Gastroesophageal sphincter (tissue), 4 donors: ENCODE measurements around the gene C20orf96. TPM values are rescaled to one million over a fixed set of nuclear protein-coding genes. Genes with fewer than 3 reads are reported as not detected.
A peak's percentile ranks its signal among the peaks of the same experiment; 100 is the strongest.

Experiments used
- ATAC-seq: fragments of 150-250 bp; one replicate; pipeline ENCODE4 v1.9.1; 2016; ENCODE audit warnings: mild to moderate bottlenecking, moderate library complexity
- H3K27ac ChIP-seq, 4 donors: fragments of 200-600 bp; sonication (generic) in 3 of 4; 1 replicate in 3 of 4; 2 replicates in 1 of 4; pipeline ENCODE4 v1.5.1; 2016 to 2019
- H3K27me3 ChIP-seq: fragments of 200-600 bp; sonication (generic); one replicate; pipeline ENCODE4 v1.5.1; 2019
- H3K36me3 ChIP-seq, 2 donors: fragments of 200-600 bp; sonication (generic); one replicate each; pipeline ENCODE4 v1.5.1; 2019; ENCODE audit warnings: control low read depth in 1 of 2
- H3K4me1 ChIP-seq, 3 donors: fragments of 200-600 bp; sonication (generic); 1 replicate in 2 of 3; 2 replicates in 1 of 3; pipeline ENCODE4 v1.5.1; 2016 to 2019; ENCODE audit warnings: control low read depth in 2 of 3
- H3K4me3 ChIP-seq, 2 donors: fragments of 200-600 bp; sonication (generic); one replicate each; pipeline ENCODE4 v1.5.1; 2019; ENCODE audit warnings: mild to moderate bottlenecking in 1 of 2, moderate library complexity in 1 of 2
- H3K9me3 ChIP-seq, 3 donors: fragments of 200-600 bp; sonication (generic); one replicate each; pipeline ENCODE4 v1.5.1; 2017 to 2019; ENCODE audit warnings: control low read depth in 2 of 3
- EP300 ChIP-seq: sonication (generic); formaldehyde crosslinking; IDR thresholded peaks from one replicate; pipeline ENCODE4 v1.6.1; 2017; ENCODE audit warnings: antibody characterized with exemption, mild to moderate bottlenecking
- POLR2A ChIP-seq, 2 donors: fragments of 450-650 bp; IDR thresholded peaks; one replicate each; pipeline ENCODE4 v1.6.1; 2017; ENCODE audit warnings: antibody characterized with exemption in 2 of 2, mild to moderate bottlenecking in 2 of 2, moderate library complexity in 1 of 2
- POLR2AphosphoS5 ChIP-seq: sonication (generic); formaldehyde crosslinking; IDR thresholded peaks from one replicate; pipeline ENCODE4 v1.6.1; 2017; ENCODE audit warnings: antibody characterized with exemption
- WGBS, 2 donors: methylation state at CpG; one replicate each; pipeline ENCODE4 v1.1.5; 2018; ENCODE audit warnings: low coverage in 1 of 2; 5-methylcytosine and 5-hydroxymethylcytosine counted together
- total RNA-seq, 4 donors: library from RNA; depleted of rRNA; stranded (reverse); fragments of >200 nt; gene quantifications; one replicate each; pipeline ENCODE4 v1.1.0, GENCODE V29; 2016
- TF ChIP-seq, protein P1 (sequence below), 4 experiments: fragments of 200-600 bp in 2 of 4; fragments of 450-650 bp in 2 of 4; sonication (generic) in 1 of 4; IDR thresholded peaks; one replicate each; pipeline ENCODE4 v1.5.1; 2017 to 2019; ENCODE audit warnings: antibody characterized with exemption in 4 of 4, mild to moderate bottlenecking in 2 of 4, moderate library complexity in 2 of 4

Gene C20orf96
- total RNA-seq, 4 donors from 2014 or later: 0.67 to 3.1 (median 1.3) TPM

DNA sequence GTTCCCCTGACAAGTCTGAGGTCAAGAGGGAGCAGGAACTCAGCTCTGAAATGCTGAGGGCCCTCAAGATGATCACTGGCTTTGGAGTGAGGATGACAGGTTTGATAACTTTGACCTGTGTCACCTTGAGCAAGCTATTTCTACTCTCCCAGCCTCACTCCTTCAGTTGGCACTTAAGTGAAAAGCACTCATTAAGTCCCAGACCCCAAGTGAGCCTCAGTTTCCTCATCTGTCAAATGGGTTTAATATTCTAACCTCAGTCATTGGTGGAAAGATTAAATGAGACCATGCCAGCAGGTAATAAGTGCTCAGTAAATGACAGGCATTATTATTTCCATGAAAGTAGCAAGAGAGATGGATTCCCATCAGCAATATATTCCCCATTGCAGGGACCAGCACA lies 19.0 kb downstream of the C20orf96 start:
- H3K9me3 ChIP-seq: no peaks in the 10 kb centered on the region
- TF ChIP-seq, protein P1, sequence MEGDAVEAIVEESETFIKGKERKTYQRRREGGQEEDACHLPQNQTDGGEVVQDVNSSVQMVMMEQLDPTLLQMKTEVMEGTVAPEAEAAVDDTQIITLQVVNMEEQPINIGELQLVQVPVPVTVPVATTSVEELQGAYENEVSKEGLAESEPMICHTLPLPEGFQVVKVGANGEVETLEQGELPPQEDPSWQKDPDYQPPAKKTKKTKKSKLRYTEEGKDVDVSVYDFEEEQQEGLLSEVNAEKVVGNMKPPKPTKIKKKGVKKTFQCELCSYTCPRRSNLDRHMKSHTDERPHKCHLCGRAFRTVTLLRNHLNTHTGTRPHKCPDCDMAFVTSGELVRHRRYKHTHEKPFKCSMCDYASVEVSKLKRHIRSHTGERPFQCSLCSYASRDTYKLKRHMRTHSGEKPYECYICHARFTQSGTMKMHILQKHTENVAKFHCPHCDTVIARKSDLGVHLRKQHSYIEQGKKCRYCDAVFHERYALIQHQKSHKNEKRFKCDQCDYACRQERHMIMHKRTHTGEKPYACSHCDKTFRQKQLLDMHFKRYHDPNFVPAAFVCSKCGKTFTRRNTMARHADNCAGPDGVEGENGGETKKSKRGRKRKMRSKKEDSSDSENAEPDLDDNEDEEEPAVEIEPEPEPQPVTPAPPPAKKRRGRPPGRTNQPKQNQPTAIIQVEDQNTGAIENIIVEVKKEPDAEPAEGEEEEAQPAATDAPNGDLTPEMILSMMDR (IDR thresholded peaks at IDR 0.05): no peak
- no peak for TF ChIP-seq POLR2A (IDR thresholded peaks at IDR 0.05)
- no peaks in the 10 kb centered on the region for H3K27me3 ChIP-seq
- peaks cover 0 to 8% (median 0%) of the 10 kb centered on the region in 3 donors for H3K4me1 ChIP-seq
- H3K4me3 ChIP-seq: no peak overlapping the region
- peaks cover 0 to 19% of the 10 kb centered on the region in 2 donors for H3K36me3 ChIP-seq
- no peak overlapping the region for H3K27ac ChIP-seq
- no peak for ATAC-seq

GRCh38 chr20:271069-271468 lies 19.5 kb downstream of the C20orf96 start:
- TF ChIP-seq POLR2A (IDR thresholded peaks at IDR 0.05) (no peak), EP300 (no peak), POLR2AphosphoS5 (no peak)
- TF ChIP-seq, protein P1 (IDR thresholded peaks at IDR 0.05): no peak
- 92% methylated on average over 3 of the region's 4 CpGs; no CpG with 5 or more reads in 1 of the 2 donors for WGBS, 2 donors

GRCh38 chr20:270517-270916 lies 20.0 kb downstream of the C20orf96 start:
- no peak for ATAC-seq
- no peak overlapping the region for H3K4me3 ChIP-seq
- peaks cover 0 to 9% of the 10 kb centered on the region in 2 donors for H3K36me3 ChIP-seq
- 90% methylated on average over 2 of the region's 5 CpGs; no CpG with 5 or more reads in 1 of the 2 donors for WGBS, 2 donors
- H3K27me3 ChIP-seq: no peaks in the 10 kb centered on the region
- H3K9me3 ChIP-seq: no peaks in the 10 kb centered on the region
- H3K27ac ChIP-seq: no peak overlapping the region
- TF ChIP-seq, protein P1 (IDR thresholded peaks at IDR 0.05): no peak
- TF ChIP-seq POLR2AphosphoS5 (no peak), POLR2A (IDR thresholded peaks at IDR 0.05) (no peak), EP300 (no peak)
- H3K4me1 ChIP-seq: peaks cover 0 to 15% (median 0%) of the 10 kb centered on the region in 3 donors

More at GRCh38 chr20:271069-271468, 19.5 kb downstream of the C20orf96 start:
- ATAC-seq: no peak
- no peaks in the 10 kb centered on the region for H3K27me3 ChIP-seq
- H3K36me3 ChIP-seq: peaks cover 0 to 14% of the 10 kb centered on the region in 2 donors
- peaks cover 0 to 12% (median 0%) of the 10 kb centered on the region in 3 donors for H3K4me1 ChIP-seq
- no peaks in the 10 kb centered on the region for H3K9me3 ChIP-seq
- no peak overlapping the region for H3K27ac ChIP-seq
- no peak overlapping the region for H3K4me3 ChIP-seq

DNA sequence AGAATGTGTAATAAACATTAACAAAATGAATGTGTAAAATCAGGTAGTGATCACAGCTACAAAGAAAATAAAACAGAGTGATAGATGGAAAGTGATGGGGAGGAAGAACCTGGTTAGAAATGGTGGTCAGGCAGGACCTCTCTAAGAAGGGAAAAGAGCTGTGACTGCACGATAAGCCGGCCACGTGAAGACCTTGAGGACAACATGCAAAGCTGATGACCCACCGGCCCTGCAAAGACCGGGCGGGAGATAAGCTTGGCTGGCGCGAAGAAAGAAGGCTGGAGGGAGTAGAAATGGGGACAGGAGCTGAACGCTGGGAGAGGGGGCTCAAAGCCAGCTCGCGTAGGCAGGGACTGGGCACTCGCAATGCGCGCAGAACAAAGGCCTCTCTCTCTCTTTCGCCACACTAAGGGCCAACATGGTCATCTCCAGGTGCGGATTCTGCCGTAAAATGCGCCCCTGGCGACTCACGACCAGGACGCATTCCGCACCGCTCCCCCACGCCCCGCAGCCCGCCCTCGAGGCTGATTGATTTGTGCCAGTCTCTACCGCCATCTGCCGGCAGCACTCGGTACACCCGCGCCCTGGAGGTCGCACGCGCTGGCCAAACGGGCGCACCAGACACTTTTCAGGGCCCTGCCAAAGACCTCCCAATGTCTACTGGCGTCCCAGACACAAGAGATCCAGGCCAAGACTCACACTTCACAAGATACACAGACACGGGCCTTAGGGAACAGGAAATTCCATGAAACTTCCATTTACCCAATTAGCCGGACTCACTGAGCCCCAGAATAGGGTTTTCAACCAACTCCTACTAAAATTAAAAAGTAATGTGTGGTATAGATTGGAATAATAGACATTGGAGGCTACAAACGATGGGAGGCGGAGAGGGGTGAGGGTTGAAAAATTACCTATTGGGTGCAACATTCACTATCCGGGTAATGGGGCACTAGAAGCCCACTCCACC lies 23.7 kb downstream of the C20orf96 start:
- WGBS, 2 donors: 12 to 14% methylated on average over 21 to 22 of the region's 43 CpGs
- Histone ChIP-seq H3K4me1 (peaks cover 0 to 15% (median 0%) of the 10 kb centered on the region in 3 donors), H3K27me3 (peaks cover 10% of the 10 kb centered on the region), H3K4me3 (peak overlapping the region; percentile 38 to 56), H3K36me3 (no peaks in the 10 kb centered on the region), H3K27ac (peak overlapping the region in 1 of 4 donors; percentile 43), H3K9me3 (no peaks in the 10 kb centered on the region)
- ATAC-seq: peak; percentile 88
- no peak for TF ChIP-seq POLR2A (IDR thresholded peaks at IDR 0.05)
- TF ChIP-seq, protein P1 (IDR thresholded peaks at IDR 0.05): peak; percentile 92 to 98 (median 96)

GRCh38 chr20:263701-264100 lies 26.8 kb downstream of the C20orf96 start:
- WGBS, 2 donors: 80% methylated on average over 2 of the region's 13 CpGs; no CpG with 5 or more reads in 1 of the 2 donors
- H3K4me1 ChIP-seq: peaks cover 0 to 15% (median 0%) of the 10 kb centered on the region in 3 donors
- no peak overlapping the region for H3K4me3 ChIP-seq
- no peaks in the 10 kb centered on the region for H3K36me3 ChIP-seq
- peaks cover 12% of the 10 kb centered on the region for H3K27me3 ChIP-seq
- no peaks in the 10 kb centered on the region for H3K9me3 ChIP-seq
- no peak for ATAC-seq
- TF ChIP-seq EP300 (no peak), POLR2A (IDR thresholded peaks at IDR 0.05) (no peak), POLR2AphosphoS5 (no peak)
- TF ChIP-seq, protein P1 (IDR thresholded peaks at IDR 0.05): no peak
- no peak overlapping the region for H3K27ac ChIP-seq
